Endothelial cell (in vitro differentiated cells): ENCODE results near the gene TENT5C. TPM values are rescaled to one million over a fixed set of nuclear protein-coding genes. Genes with fewer than 3 reads are reported as not detected.
A peak's percentile ranks its signal among the peaks of the same experiment; 100 is the strongest.

Experiments
- DNase-seq: peaks from one replicate; pipeline ENCODE4 v3.0.0; 2021; ENCODE audit warnings: low spot score
- H3K27ac Mint-ChIP-seq: one replicate; pipeline ENCODE4 v1.8.0; 2021; ENCODE audit warnings: mixed read lengths, inconsistent platforms; ENCODE audit not compliant: unreplicated experiment
- H3K27me3 Mint-ChIP-seq: one replicate; pipeline ENCODE4 v1.8.0; 2021; ENCODE audit warnings: mild to moderate bottlenecking, moderate library complexity, mixed read lengths, inconsistent platforms; ENCODE audit not compliant: unreplicated experiment
- H3K36me3 Mint-ChIP-seq: one replicate; pipeline ENCODE4 v1.8.0; 2021; ENCODE audit warnings: mild to moderate bottlenecking, low read depth, mixed read lengths, inconsistent platforms; ENCODE audit not compliant: unreplicated experiment
- H3K4me1 Mint-ChIP-seq: one replicate; pipeline ENCODE4 v1.8.0; 2021; ENCODE audit warnings: mild to moderate bottlenecking, mixed read lengths, inconsistent platforms; ENCODE audit not compliant: unreplicated experiment
- H3K4me3 Mint-ChIP-seq: one replicate; pipeline ENCODE4 v1.8.0; 2021; ENCODE audit warnings: mild to moderate bottlenecking, mixed read lengths, inconsistent platforms; ENCODE audit not compliant: unreplicated experiment
- H3K9me3 Mint-ChIP-seq: one replicate; pipeline ENCODE4 v1.8.0; 2021; ENCODE audit warnings: mixed read lengths, inconsistent platforms; ENCODE audit not compliant: unreplicated experiment
- CTCF ChIP-seq: fragments of 200-600 bp; sonication (generic); IDR thresholded peaks from one replicate; pipeline ENCODE4 v1.5.0; 2021; ENCODE audit warnings: antibody characterized with exemption; ENCODE audit not compliant: unreplicated experiment
- total RNA-seq: library from RNA; stranded (reverse); fragmentation: NEBNext Ultra II Directional; extraction: Animal tissue kit (Norgen Biotek cat#: 25700); gene quantifications from one replicate; pipeline ENCODE4 v1.2.1, GENCODE V29; 2021; ENCODE audit not compliant: unreplicated experiment

The TENT5C gene
- total RNA-seq, 1 donor from 2014 or later = 0.05 TPM

- Mint-ChIP-seq H3K4me3 (no peak overlapping the region), H3K27me3 (peaks cover 4% of the 10 kb centered on the region), H3K9me3 (no peaks in the 10 kb centered on the region), H3K36me3 (no peaks in the 10 kb centered on the region), H3K4me1 (no peaks in the 10 kb centered on the region), H3K27ac (no peak overlapping the region)
- no peak for DNase-seq
- no peak for TF ChIP-seq CTCF
These were observed 4.9 kb upstream of the TENT5C start for GRCh38 chr1:117600966-117601365.

- peaks cover 4% of the 10 kb centered on the region for H3K4me1 Mint-ChIP-seq
These were observed 3.0 kb upstream of the TENT5C start for GRCh38 chr1:117602862-117603261.

GRCh38 chr1:117605164-117605773 is 579 bp upstream of the TENT5C start:
- peaks cover 10% of the 10 kb centered on the region for H3K27me3 Mint-ChIP-seq
- H3K27ac Mint-ChIP-seq = peak overlapping the region; percentile 86

More at GRCh38 chr1:117602862-117603261, 3.0 kb upstream of the TENT5C start:
- H3K4me3 Mint-ChIP-seq = no peak overlapping the region
- no peak for TF ChIP-seq CTCF
- no peaks in the 10 kb centered on the region for H3K36me3 Mint-ChIP-seq
- H3K27me3 Mint-ChIP-seq = peaks cover 8% of the 10 kb centered on the region
- H3K27ac Mint-ChIP-seq = no peak overlapping the region
- no peaks in the 10 kb centered on the region for H3K9me3 Mint-ChIP-seq
- no peak for DNase-seq

GRCh38 chr1:117606649-117607430 is 992 bp downstream of the TENT5C start:
- H3K4me1 Mint-ChIP-seq = peaks cover 4% of the 10 kb centered on the region
- TF ChIP-seq CTCF = no peak
- peak overlapping the region; percentile 91 for H3K4me3 Mint-ChIP-seq
- H3K27me3 Mint-ChIP-seq = peaks cover 13% of the 10 kb centered on the region
- no peak overlapping the region for H3K27ac Mint-ChIP-seq
- no peaks in the 10 kb centered on the region for H3K9me3 Mint-ChIP-seq
- H3K36me3 Mint-ChIP-seq = no peaks in the 10 kb centered on the region
- no peak for DNase-seq

More at GRCh38 chr1:117605164-117605773, 579 bp upstream of the TENT5C start:
- H3K36me3 Mint-ChIP-seq = no peaks in the 10 kb centered on the region
- H3K4me3 Mint-ChIP-seq = peak overlapping the region; percentile 96
- no peak for DNase-seq
- TF ChIP-seq CTCF = no peak
- no peaks in the 10 kb centered on the region for H3K9me3 Mint-ChIP-seq
- H3K4me1 Mint-ChIP-seq = peaks cover 4% of the 10 kb centered on the region

- Mint-ChIP-seq H3K36me3 (no peaks in the 10 kb centered on the region), H3K27me3 (peaks cover 13% of the 10 kb centered on the region), H3K4me1 (peaks cover 4% of the 10 kb centered on the region), H3K4me3 (no peak overlapping the region), H3K27ac (no peak overlapping the region), H3K9me3 (no peaks in the 10 kb centered on the region)
- TF ChIP-seq CTCF = no peak
- DNase-seq = no peak
These were observed 1.6 kb downstream of the TENT5C start for GRCh38 chr1:117607471-117607870.
